HG02798 (cell line): ENCODE measurements around the gene NAA15.
"Not testable (repeated sequence)": the region's sequence is repeated elsewhere in the genome, so short reads cannot be mapped to it uniquely, and the experiment has no call there.

ENCODE experiments used
- ATAC-seq: cut with Tn5 transposase; IDR thresholded peaks from one replicate; pipeline ENCODE4 v1.9.1; 2021; ENCODE audit warnings: mild to moderate bottlenecking; ENCODE audit not compliant: unreplicated experiment, poor library complexity

The NAA15 gene

GRCh38 chr4:139333046-139333445 lies 31.7 kb downstream of the NAA15 start:
- no peak for ATAC-seq

DNA sequence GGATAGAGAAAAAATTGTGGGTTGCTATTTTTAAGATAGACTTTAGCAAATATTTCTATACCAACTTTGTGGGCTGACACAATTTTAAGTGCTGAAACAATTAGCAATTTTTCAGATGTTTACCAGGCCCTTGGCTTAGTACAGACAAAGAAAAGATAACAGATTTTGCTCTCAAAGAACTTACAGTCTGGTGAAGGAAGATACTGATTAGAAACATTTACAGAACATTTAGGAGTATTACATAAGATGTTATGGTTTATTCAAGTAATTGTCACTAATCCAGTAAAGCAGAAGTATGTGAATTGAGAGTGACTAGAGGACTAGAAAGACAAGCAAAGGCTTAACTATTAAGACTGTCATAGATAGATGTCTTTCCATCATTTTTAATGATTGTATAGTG lies 36.3 kb downstream of the NAA15 start:
- no peak for ATAC-seq

GRCh38 chr4:139361301-139361700 lies 60.0 kb downstream of the NAA15 start:
- ATAC-seq, result no peak

- no peak for ATAC-seq
Observed at GRCh38 chr4:139367421-139368090, 66.3 kb downstream of the NAA15 start.

GRCh38 chr4:139368998-139369397 lies 67.7 kb downstream of the NAA15 start:
- no peak for ATAC-seq

DNA sequence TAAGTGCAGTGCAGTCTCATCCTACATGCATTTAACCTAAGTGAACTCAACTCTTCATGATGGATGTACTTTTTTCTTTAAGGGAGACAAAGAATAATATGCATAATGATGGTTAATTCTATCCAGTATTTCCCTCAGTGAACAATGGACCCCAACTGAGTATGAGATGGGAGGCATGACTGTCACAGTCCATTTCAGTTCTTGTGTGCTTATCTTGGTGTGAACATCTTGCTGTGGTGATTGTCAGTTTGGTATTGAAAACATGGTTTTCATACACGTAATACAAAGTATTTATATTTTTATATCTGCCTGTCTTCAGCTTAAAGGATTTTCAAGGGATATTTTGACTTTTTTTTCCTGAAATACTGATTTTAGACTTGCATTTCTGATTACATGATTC lies 72.9 kb downstream of the NAA15 start:
- ATAC-seq, result no peak

DNA sequence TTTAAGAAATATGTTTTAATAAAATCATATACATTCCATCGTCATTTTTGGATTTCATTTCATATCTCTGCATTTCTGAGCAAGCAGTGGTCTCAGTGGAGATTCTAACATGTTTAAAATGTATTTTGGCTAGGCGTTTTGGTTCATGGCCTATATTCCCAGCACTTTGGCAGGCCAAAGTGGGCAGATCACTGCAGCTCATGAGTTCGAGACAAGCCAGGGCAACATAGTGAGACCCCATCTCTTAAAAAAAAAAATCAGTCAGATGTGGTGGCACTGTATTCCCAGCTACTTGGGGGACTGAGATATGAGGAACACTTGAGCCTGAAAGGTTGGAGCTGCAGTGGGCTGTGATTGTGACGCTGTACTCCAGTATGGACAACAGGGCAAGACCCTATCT lies 85.1 kb downstream of the NAA15 start:
- no peak for ATAC-seq

- ATAC-seq, result no peak
Observed at GRCh38 chr4:139389102-139389501, 87.8 kb downstream of the NAA15 start.

- ATAC-seq, result no peak
Observed at GRCh38 chr4:139389991-139390390, 88.7 kb downstream of the NAA15 start.

DNA sequence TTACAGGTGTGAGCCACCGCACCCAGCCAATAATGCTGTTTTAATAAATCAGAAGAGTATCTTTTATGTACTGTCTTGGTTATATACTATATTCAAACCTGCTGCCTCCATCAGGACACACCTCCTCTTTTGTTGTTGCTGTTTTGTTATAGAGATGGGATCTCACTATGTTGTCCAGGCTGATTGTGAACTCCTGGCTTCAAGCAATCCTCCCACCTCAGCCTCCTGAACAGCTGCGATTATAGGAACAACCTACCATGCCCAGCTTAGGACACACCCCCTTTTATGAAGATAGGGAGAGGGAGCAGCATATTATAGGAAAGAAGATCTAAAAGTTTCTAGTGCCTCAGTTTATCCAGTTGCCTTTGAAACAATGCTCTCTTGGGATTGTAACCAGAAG lies 90.4 kb downstream of the NAA15 start:
- no peak for ATAC-seq

GRCh38 chr4:139392797-139393196 lies 91.5 kb downstream of the NAA15 start:
- no peak for ATAC-seq

DNA sequence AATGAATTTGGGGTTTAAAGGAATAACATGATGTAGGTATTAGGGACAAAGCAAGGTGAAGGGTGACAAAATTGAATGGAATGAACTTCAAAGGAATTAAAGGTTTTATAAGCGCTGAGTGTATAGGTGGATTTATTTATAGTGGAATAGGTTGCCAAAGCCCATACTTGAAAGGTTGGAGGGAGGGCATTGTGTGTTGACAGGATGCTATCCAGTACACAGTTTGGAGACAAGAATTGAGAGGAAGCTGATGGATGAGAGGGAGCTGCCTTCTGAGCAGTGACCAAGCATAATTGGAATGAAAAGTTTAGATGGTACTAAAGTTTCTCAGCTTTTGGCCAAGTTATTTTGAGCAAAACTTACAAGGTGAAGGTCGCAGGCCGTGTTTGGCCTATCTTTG lies 100.1 kb downstream of the NAA15 start:
- no peak for ATAC-seq

GRCh38 chr4:139402436-139402835 lies 101.1 kb downstream of the NAA15 start:
- ATAC-seq, result no peak

- ATAC-seq, result no peak
Observed at GRCh38 chr4:139403462-139403861, 102.2 kb downstream of the NAA15 start.

DNA sequence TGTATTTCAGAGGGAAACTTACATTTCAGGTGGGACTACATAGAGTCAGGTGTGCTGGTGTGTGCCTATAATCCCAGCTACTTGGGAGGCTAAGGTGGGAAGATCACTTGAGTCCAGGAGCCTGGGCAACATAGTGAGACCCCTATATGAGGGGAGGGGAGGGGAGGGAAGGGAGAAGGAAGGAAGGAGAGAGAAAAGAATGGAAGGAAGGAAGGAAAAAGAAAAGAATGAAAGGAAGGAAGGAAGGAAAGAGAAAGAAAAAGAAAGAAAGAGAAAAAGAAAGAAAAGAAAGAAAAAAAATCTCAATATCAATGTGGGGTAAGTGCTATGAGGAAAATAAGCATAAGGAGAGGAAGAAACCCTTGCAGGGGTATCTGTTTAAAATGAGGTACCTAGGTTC lies 109.0 kb downstream of the NAA15 start:
- no peak for ATAC-seq

GRCh38 chr4:139414671-139415210 lies 113.4 kb downstream of the NAA15 start:
- not testable (repeated sequence) for ATAC-seq

GRCh38 chr4:139416073-139416673 lies 114.9 kb downstream of the NAA15 start:
- ATAC-seq, result peak; percentile 50

- peak; percentile 72 for ATAC-seq
Observed at GRCh38 chr4:139419388-139419914, 118.1 kb downstream of the NAA15 start.

DNA sequence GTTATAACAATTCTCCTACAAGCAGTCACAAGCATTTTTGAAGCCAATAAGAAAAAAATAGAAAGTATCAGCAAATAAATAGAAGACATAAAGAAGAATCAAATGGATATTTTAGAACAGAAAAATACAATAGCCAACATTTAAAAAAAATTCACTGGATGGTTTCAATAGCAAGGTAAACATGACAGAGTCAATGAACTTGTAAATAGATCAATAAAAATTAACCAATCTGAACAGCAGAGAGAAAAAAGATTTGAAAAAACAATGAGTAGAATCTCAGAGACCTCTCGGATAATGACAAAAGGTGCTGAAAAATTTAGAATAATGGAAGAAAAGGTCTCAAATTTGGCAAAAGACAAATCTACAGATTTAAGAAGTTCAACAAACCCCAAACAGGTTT lies 119.3 kb downstream of the NAA15 start:
- no peak for ATAC-seq

DNA sequence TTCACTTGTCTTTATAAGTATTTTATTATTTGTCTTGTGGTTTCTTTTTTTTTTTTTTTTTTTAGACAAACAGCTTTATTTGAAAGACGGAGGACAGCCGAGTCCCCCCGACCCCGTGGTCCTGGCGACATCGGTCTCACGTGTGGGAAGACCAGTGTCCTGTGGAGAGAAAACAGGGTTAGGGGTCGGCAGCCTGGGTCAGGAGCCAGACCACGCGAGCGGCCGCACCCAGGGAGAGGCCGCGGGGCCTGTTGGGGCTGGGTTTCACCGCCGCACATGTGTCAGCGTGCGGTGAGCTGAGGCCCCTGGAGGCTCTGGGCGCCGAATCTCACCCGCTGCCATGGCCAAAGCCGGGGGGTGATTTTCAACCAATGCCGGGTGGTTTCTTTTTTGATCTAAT lies 134.8 kb downstream of the NAA15 start:
- ATAC-seq, result no peak

- ATAC-seq, result no peak
Observed at GRCh38 chr4:139438141-139438540, 136.8 kb downstream of the NAA15 start.

- no peak for ATAC-seq
Observed at GRCh38 chr4:139441029-139441428, 139.7 kb downstream of the NAA15 start.
